H1 (cell line): ENCODE data around the gene ZBTB4. TPM values are rescaled to one million over a fixed set of nuclear protein-coding genes. Genes with fewer than 3 reads are reported as not detected.

Experiments
- JUN ChIP-seq: IDR thresholded peaks from 2 replicates; pipeline ENCODE4 v1.6.1; 2011; ENCODE audit warnings: low read depth, mild to moderate bottlenecking, improper control_type of control experiment, low read length
- RBBP5 ChIP-seq: IDR thresholded peaks from 2 replicates; pipeline ENCODE4 v1.7.1; 2012; ENCODE audit warnings: low read depth, mild to moderate bottlenecking, inconsistent platforms, low read length, moderate library complexity, borderline replicate concordance
- polyA plus RNA-seq, 7 experiments: library from polyadenylated mRNA; depleted of rRNA in 3 of 7; stranded (reverse) in 5 of 7; unstranded in 2 of 7; fragments of >200 nt in 5 of 7; fragments of 200-250 nt in 2 of 7; gene quantifications; 1 replicate in 5 of 7; 2 replicates in 1 of 7; 4 replicates in 1 of 7; pipeline versions ENCODE4 v1.2.1 to v1.2.3, GENCODE V29; 2011 to 2013; ENCODE audit warnings: missing spikeins in 2 of 7, mixed read lengths in 2 of 7
- total RNA-seq: library from RNA; stranded (reverse); fragmentation: NEBNext Ultra II Directional; extraction: Animal tissue kit (Norgen Biotek cat#: 25700); gene quantifications from 2 replicates; pipeline ENCODE4 v1.2.1, GENCODE V29; 2021

ZBTB4 gene
- total and polyA plus RNA-seq, 2 of the 8 experiments (the other 6 are each of a cell fraction or from before 2014, with no cell fraction given) = 5.9 to 10.1 TPM

DNA sequence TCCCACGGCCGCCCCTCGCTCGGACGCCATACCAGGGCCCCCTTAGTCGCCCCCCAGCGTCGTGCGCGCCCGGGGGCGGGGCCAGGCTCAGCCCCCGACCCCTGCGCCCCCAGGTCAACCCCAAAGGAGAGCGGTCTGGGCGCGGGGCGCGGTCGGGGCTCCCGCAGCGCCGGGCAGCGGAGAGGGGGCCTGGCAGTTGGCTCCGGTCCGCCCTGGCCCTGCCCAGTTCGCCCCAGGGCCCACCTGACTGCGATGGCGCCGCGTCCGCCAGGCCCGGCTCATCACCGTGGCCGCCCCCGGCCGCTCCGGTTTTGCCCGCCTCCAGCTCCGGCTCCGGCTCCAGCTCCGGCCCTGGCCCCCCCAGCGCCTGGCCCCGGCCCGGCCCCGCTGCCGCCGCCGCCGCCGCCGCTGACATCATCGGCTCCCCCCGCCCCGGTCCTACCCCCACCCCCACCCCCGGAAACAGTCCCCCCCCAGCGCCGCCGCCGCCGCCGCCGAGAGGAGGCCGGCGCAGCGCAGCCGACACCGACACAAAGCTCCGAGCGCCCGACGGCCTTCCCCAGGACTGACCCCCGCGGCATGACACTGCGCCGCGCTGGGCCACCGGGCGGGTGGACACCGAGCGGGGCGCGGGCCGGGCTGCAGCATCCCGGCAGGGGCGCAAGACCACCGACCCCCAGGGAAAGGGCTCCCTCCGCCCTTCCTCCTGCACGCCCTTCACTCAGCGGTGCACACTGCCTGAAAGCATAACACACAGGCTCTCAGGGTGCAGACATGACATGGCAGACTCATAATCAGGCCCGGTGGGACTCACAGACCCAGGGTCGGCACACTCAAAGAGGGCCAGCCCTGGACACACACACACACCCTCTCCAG, at the start of gene ZBTB4 (continued):
- TF ChIP-seq RBBP5 (0 out of 2 replicates have a peak, but pooled peaks have one; percentile 22), JUN (no peak)
- TF ChIP-seq, all 59 proteins: peak for 6
